Measurements from ENCODE around the gene QDPR.
"Not testable (repeated sequence)": the region's sequence is repeated elsewhere in the genome, so short reads cannot be mapped to it uniquely, and the experiment has no call there.

The QDPR gene

DNA sequence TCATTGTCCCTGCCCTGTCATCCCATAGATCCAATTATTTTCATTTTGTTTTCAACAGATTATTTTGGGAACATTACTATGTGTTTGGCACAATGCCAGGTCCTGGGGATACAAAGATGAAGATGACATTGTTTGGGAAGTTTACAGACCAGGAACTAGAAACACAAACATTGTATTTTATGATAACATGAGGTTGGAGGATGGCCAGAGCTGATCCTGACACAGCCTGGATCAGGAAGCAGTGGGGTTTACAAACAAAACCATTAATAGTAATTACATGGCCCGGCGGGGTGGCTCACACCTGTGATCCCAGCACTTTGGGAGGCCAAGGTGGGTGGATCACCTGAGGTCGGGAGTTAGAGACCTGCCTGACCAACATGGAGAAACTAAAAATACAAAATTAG, 32.9 kb upstream of the QDPR start:
- no peak overlapping the region for H3K4me3 ChIP-seq (ENCODE audit: low read length)
- no peak for TF ChIP-seq ZNF274 (IDR thresholded peaks at IDR 0.05; ENCODE audit: low read depth, low read length)

DNA sequence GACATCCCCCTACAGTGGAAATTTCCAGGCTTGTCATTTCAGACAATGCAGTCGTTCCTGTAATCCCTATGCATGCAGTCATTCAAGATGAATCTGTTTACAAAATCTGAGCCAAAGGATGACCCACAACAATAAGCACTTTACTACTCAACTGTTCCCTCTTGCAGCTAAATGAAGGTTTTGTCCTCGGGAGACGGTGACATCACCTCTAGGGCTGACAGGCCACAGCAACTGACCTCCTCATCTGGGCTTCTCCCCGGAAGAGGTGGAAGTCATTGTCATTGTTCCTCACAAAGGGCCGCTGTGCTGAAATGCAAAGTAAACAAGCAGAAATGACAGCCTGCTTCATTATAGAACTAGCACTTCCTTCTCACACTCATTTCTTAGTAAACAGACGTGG, 32.3 kb upstream of the QDPR start:
- H3K4me3 ChIP-seq (ENCODE audit: low read length), result no peak overlapping the region
- no peak for TF ChIP-seq ZNF274 (IDR thresholded peaks at IDR 0.05; ENCODE audit: low read depth, low read length)

DNA sequence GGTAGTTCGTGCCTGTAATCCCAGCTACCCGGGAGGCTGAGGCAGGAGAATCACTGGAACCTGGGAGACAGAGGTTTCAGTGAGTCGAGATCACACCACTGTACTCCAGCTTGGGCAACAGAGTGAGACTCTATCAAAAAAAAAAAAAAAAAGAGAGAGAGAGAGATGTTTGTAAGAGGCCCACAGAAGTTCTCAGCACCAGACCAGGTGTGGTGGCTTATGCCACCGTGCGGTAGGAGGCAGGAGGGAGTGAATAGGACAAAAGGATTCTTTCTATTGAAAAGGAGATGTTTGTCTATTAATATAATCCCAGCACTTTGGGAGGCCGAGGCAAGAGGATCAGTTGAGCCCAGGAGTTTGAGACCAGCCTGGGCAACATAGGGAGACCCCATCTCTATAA, 25.2 kb upstream of the QDPR start:
- not testable (repeated sequence) for H3K4me3 ChIP-seq (ENCODE audit: low read length)

DNA sequence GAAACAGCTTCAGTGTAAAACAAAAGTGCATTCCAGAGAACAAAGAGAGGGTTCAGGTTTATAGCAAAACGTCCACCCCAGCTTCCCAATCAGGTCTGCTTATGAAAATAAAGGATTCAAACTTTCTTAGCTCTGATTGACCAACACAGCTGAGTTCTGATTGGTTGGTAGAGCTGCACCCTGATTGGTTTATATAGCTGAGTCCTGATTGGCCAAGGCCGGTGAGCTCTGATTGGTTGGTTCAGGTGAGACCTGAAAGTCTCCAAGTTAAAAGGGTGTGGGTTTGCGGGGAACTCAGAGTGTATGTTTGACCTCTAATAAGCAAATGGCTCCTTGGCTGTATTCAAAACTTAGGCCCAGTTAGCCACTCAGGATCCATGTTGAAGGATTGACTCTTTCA, 24.0 kb upstream of the QDPR start:
- TF ChIP-seq ZNF274 (IDR thresholded peaks at IDR 0.05; ENCODE audit: low read depth, low read length), result no peak
- H3K4me3 ChIP-seq (ENCODE audit: low read length), result no peak overlapping the region

DNA sequence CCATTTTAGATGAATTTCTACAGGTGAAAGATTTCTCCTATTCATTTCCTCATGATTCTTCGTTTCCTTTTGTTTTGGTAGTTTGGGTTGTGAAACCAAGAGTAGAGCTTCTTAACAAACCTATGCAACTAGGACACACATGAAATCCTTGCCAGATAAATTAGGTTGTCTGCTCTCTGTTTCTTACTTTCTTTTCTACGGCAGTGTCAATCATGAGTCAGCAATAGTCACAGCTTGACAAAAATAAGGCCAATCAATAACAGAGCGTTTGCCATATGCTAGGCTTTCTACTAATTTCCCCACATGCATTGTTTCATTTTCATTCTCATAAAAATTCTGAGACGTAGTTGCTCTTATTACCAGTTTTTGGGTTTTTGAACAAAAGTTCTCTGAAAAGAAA, 23.4 kb upstream of the QDPR start:
- H3K4me3 ChIP-seq (ENCODE audit: low read length), result no peak overlapping the region
- TF ChIP-seq ZNF274 (IDR thresholded peaks at IDR 0.05; ENCODE audit: low read depth, low read length), result no peak

DNA sequence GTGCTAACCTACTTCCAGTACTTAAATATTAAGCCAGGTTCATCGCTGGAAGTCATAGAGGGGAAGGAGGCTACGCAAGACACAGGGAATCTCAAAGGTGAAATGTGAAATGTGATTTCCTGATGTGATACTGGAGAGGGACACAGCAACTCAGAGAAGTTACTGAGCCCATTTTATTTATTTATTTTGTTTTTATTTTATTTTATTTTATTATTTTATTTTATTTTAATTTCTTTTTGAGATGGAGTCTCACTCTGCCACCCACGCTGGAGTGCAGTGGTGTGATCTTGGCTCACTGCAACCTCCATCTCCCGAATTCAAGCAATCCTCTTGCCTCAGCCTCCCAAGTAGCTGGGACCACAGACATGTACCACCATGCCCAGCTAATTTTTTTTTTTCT, 22.8 kb upstream of the QDPR start:
- H3K4me3 ChIP-seq (ENCODE audit: low read length), result no peak overlapping the region
- no peak for TF ChIP-seq ZNF274 (IDR thresholded peaks at IDR 0.05; ENCODE audit: low read depth, low read length)

DNA sequence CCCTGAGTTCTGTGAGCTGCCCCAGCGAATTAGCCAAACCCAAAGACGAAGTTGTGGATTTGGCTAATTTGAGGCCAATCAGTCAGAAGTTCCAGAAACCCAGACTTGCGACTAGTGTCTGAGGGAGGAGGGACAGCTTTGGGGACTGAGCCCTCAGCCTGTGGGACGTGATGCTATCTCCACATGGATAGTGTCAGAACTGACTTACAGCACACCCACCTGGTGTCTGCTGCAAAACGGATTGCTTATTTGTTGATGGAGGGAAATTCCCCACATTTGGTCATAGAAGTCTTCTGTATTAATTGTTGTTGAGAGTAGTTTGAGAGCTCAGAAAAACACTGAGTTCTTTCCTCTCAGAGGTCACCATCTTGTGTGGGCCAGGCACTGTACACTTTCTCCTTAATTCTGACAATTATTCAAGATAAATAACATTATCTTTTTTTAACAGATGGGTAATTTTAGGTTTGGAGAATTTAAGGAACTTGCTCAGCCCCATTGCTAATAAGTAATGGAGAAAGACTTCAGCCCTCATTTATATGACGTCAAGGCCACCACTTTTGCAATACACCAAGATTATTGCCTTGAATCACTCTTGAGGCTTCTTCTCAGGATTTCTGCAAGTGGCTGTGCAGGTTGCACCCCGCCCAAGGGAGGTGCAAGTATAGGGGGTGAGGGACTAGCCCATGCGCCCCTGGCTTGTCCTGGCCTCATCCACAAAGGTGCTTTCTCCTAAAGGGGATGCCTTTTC, 19.8 kb upstream of the QDPR start:
- H3K4me3 ChIP-seq (ENCODE audit: low read length), result no peak overlapping the region
- no peak for TF ChIP-seq ZNF274 (IDR thresholded peaks at IDR 0.05; ENCODE audit: low read depth, low read length)

DNA sequence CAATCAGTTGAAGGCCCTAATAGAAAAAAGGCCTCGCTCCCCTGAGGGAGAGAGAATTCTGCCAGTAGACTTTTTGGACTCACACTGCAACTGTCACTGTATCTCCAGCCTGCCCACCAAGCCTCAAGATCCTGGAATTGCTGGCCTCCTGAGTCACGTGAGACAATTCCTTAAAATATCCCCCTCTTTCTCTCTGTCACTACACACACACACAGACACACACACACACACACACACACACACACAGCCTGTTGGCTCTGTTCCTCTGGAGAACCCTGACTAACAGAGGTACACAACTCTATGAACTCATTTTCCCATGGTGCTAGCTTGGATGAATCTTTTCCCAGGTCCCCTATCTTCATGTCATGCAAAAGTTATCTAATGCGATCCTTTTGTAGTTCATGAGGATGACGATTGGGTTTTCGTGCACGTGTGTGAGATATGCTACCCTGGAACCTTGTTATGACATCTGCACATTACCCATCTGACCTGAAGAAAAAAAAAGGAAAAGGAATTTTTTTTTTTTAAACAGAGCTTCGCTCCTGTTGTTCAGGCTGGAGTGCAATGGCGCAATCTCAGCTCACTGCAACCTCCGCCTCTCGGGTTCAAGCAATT, 16.8 kb upstream of the QDPR start:
- H3K4me3 ChIP-seq (ENCODE audit: low read length), result no peak overlapping the region
- no peak for TF ChIP-seq ZNF274 (IDR thresholded peaks at IDR 0.05; ENCODE audit: low read depth, low read length)

DNA sequence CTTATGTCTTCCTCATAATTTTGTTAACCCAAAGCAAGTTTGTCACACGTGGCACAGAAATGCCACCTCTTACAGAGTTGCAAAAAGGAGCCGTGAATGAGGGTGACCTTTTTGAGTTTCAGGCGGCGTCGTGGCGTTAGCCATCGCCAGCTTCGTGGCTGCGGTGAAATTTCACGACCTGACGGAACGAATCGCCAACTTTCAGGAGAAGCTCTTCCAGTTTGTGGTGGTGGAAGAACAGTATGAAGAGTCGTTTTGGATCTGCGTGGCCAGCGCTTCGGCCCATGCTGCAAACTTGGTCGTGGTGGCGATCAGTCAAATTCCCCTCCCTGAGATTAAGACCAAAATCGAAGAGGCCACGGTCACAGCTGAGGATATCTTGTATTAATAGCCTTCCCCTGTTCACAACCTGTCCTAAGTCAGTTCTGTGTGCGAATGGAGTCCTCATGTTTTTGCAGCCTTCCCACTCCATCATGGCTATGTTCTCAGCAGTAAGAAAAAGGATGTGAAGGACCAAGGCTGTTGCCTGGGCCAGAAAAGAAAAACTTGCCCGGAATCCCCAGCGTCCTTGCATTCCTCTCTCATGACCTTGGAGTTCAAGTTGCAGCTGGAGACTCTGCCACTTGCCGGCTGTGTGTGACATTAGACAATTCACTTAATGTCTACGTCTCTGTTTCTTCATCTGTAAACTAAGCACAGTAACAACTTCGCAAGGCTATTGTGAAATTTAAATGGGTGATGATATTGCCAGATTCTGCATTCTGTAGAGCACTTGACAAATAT, 15.0 kb upstream of the QDPR start:
- no peak for TF ChIP-seq ZNF274 (IDR thresholded peaks at IDR 0.05; ENCODE audit: low read depth, low read length)
- no peak overlapping the region for H3K4me3 ChIP-seq (ENCODE audit: low read length)

DNA sequence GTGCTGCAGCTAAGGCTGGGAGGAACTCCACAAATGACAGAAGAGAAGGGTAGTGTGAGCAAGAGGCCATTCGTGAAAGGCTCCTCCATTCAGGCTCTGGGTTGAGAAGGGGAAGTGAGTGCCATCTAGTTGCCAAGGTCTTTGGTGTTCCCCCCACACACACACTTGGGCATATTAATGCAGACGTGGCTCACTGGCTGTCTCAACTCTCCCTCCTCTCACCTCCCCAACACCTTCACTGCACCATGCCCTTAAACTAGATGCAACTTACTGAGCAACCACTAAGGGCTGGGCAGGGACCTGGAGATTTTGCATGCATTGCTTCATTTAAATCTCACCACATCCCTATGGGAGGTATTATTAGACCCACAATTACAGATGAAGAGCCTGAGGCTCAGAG, 11.8 kb upstream of the QDPR start:
- no peak for TF ChIP-seq ZNF274 (IDR thresholded peaks at IDR 0.05; ENCODE audit: low read depth, low read length)
- no peak overlapping the region for H3K4me3 ChIP-seq (ENCODE audit: low read length)

DNA sequence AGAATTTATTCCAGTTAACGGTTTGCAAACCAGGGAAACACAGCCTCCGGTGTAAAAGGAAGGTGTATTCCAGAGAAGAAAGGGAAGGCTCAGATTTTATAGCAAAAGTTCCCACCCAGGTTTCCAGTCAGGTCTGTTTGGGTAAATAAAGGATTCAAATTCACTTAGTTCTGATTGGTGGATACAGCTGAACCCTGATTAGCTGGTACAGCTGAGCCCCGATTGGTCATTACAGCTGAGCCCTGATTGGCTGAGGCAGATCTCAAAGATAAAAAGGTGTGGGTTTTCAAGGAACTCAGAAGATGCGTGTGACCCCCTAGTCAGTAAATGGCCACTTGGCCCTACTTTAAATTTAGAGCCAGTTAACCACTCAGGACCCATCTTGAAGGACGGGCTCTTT, 9.7 kb upstream of the QDPR start:
- no peak for TF ChIP-seq ZNF274 (IDR thresholded peaks at IDR 0.05; ENCODE audit: low read depth, low read length)
- no peak overlapping the region for H3K4me3 ChIP-seq (ENCODE audit: low read length)

DNA sequence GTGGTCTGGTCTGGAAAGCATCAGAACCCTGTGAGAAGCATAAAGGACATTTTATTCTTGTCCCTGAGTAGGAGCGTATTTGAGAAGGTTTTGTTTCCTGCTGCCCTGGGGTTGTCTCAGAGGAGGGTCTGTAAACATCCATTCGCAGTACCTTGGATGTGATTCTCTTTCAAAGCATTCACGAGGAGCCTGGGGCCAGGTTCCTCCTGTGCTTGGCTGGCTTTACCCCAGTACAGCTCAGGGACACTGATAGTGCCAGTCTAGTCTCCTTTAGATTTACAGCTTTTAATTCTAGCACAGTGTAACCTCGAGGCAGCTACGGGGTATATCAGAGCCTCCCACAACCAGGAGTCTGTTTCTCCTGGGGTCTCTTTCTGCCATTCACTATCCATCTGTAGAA, 5.8 kb upstream of the QDPR start:
- no peak overlapping the region for H3K4me3 ChIP-seq (ENCODE audit: low read length)

DNA sequence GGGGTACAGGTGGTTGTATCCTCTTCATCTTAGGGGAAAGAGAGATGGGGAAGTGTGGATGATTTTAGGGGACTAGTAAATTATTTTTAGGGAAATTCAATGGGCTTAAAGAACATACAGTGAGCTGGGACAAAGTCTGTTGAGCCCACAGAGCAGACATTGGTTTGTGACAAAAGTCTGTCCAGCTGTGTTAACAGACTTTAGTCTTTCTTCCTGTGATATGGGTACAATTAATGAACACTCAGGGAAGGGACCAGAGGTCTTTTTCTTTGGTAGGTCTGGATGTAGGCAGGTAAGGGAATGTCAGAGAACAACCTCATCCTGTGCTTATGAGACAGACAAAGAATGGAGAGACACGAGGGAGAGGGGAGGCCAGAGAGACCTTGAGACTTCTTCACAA, 5.1 kb upstream of the QDPR start:
- no peak overlapping the region for H3K4me3 ChIP-seq (ENCODE audit: low read length)
- TF ChIP-seq ZNF274 (IDR thresholded peaks at IDR 0.05; ENCODE audit: low read depth, low read length), result no peak

More for the DNA sequence above, 5.8 kb upstream of the QDPR start:
- TF ChIP-seq ZNF274 (IDR thresholded peaks at IDR 0.05; ENCODE audit: low read depth, low read length), result no peak

DNA sequence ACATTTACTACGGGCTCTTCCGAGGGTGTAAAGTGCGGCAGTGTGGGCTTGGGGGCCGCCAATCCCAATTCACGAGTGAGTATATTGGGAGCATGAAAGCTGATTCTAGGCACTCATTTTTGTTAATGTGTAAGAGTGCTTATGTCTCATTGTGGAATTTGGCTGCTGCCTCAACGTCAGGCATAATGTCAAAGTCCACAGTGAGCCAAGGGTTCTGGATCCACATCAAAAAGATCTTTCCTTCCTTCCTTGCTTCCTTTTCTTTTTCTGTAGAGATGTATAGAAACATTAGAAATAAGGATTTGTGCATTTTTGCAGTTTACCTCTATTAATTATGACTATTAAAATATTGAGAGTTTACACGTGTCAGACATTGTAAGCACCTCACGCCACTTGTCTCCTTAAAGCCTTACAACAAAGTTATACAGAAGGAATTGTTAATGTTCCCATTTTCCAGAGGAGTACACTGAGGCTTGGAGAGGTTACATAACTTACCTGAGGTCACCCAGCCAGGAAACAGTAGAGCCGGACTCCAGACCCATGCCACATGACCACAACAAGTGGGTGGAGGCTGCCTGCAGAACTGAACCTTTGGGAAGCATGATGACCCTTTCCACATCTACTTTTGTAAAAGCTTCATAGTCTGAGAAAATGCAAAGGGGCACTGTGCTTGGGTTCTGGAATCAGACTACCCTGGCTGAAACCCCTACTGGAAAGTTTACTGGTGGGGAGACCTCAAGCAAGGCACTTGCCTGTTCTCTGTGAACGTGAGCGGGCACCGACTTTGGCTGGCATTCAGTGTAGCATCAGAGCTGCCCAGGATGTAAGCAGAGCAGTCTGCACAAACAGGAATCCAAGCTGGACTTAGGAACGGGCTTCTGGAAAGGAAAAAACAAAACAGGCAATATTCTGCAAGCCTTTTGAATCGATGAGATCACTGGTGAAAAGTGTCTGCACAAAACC, 3.8 kb upstream of the QDPR start:
- TF ChIP-seq ZNF274 (IDR thresholded peaks at IDR 0.05; ENCODE audit: low read depth, low read length), result no peak

More for the DNA sequence above, 3.8 kb upstream of the QDPR start:
- no peak overlapping the region for H3K4me3 ChIP-seq (ENCODE audit: low read length)
